NOMO-1 treated with DMSO at 0.1 percent for 48 hours (cell line): ENCODE data around the gene XRCC3.
"Not testable (repeated sequence)": the region's sequence is repeated elsewhere in the genome, so short reads cannot be mapped to it uniquely, and the experiment has no call there.

Experiments used
- DNase-seq: peaks from one replicate; lab custom pipeline; 2025; ENCODE audit not compliant: unreplicated experiment; lab: John Stamatoyannopoulos, UW

XRCC3 gene

DNA sequence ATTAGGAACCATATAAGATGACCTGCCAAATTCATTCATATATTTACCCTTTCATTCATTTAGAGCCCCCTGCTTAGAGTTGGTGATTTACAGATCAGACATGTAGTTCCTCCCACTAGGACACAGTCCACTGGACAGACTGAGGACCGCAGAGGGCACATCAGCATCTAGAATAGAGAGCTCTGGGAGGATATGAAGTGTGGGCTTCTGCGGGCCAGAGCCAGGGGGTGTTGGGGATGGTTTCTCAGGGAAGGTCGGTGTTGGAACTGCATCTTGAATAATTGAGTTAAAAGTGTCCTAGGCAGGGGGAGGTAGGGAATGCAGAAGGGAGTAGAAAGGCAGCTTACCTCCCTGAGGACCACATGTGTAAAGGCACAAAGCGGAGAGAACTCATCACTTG, 43.3 kb downstream of the XRCC3 start:
- DNase-seq = no peak

DNA sequence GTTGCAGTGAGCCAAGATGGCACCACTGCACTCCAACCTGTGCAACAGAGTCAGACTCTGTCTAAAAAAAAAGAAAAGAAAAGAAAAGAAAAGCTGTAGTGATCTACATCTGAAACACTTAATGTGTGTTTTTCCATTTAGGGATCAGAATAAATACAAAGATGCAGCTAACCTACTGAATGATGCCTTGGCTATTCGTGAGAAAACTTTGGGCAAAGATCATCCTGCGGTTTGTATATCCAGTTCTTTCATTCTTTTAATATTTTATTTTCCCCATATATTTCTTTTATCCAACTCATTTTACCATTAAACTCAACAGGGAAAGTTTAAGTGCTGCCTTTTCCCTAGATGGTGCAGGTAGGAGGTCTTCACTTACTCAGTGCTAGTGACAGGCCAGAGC, 45.9 kb downstream of the XRCC3 start:
- DNase-seq = no peak

DNA sequence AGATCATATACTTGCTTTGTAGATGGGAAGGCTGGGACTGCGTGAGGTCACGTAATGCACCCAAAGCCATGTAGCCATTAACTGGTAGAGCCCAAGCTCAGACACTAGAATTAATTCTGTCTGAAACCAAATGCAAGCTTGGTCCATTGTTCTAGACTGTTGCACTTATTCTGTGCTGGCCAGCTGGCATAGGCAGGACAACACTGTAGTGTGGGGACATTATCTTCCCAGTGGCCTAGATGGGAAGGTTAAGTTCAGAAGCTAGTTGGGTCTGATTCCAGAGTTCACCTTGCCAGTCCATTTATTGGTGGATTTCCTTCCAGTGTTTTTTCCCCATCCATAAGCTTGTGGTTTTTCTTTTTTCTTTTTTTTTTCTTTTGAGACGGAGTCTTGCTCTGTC, 47.1 kb downstream of the XRCC3 start:
- no peak for DNase-seq

DNA sequence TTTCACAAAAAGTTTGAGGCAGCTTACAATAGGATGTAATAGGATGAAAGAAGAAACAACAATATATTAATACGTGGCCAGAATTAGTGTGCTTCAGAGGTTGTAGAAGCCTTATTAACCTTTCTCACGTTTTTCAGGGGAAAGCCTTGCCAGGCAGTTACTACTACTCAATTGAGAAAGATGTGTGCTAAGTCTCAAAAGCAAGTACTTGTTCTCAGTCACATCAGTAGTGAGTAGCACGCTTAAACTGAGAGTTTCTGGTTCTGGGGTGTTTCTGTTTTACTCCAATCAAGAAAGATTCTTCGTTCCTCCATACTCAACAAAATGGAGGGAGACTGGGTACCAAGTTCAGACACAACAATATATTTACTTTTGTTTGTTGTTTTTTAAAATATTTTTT, 47.6 kb downstream of the XRCC3 start:
- DNase-seq = no peak

DNA sequence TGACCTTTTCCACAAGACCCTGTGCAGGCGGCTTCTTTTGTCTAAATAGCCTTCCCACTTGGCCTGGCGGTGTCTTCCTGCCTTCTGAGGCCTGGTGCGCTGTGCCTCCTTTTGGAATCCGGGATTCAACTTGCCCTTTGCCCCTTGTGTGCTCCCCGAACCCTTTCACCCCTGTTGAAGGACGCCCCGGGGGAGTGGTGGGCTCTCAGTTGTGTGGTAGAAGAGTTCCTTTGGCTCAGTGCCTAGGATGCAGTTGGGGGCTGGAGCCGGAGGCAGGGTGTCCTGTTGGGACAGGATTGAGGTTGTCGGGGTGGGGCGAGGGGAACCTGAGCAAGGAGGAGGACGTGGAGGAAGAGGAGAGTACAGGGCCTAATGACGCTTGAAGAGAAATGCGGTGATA, 51.7 kb downstream of the XRCC3 start:
- no peak for DNase-seq

DNA sequence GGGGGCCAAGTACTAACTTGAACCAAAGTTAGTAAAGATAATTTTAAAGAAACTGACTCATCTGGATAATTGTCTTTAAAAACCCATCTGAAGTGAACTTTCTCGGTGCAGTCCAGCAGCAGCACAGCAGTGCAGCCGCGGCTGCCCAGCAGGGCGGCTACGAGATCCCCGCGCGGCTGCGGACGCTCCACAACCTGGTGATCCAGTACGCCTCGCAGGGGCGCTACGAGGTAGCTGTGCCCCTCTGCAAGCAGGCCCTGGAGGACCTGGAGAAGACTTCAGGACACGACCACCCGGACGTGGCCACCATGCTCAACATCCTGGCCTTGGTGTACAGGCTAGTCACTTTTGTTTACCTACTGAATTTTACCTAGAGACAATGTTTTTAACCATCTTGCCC, 52.7 kb downstream of the XRCC3 start:
- DNase-seq = no peak

DNA sequence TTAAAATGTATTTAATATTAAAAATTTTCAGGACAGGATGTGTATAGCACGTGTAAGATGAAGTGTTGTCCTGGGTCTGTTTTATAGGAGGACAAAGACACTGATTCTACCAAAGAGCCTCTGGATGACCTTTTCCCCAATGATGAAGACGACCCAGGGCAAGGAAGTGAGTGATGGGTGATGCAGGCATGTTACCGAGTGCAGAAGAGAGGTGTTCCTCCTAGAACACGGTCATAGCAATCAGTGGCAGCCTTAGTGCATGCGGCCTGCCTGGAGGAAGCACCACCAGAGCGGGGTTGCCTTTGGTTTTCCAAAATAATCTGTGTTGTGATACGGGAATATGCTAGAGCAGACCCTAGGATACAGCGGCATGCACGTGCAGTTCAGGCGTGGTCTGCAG, 53.2 kb downstream of the XRCC3 start:
- no peak for DNase-seq

DNA sequence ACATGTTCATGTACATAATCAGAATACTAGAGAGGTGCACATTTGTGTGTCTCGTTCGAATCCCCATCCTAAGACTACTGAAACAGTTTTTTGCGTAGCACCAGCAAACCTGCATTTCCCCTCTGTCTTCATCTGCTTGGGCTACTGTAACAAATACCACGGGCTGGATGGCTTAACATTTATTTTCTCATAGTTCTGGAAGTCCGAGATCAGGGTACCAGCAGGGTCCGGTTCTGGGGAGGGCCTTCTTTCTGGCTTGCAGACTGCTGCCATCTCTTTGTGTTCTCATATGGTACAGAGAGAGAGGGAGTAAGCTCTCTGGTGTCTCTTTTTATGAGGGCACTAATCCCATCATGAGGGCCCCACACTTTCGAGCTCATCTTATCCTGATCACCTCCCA, 55.6 kb downstream of the XRCC3 start:
- DNase-seq = no peak

DNA sequence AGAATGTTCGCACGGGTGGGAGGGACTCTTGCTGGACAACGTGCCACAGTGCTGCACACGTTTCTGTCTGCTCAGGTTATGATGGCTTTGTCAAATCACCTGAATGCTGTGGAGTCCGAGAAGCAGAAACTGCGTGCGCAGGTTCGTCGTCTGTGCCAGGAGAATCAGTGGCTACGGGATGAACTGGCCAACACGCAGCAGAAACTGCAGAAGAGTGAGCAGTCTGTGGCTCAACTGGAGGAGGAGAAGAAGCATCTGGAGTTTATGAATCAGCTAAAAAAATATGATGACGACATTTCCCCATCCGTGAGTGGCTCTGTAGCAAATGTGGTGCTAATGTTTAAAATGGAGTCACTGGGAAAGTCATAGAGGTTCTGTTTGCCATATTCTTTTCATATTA, 57.8 kb downstream of the XRCC3 start:
- DNase-seq = no peak

DNA sequence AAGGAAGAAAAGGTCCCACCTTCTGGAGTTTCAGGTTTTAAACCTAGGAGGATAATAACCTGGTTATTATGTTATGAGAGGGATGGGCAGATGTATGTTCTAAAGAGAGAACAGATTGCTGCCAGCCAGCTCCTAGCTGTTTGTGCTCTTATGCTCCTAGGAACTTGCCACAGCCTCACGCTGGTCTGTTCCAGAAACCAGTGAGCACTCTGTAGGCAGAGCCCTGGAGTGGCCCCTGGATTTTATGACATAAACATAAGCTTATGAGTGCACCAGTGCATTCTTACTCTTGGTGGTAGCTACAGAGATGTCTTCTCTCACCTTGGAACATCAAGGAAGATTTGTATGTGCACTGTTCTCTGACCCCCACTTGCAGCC, 58.5 kb downstream of the XRCC3 start:
- DNase-seq = no peak

DNA sequence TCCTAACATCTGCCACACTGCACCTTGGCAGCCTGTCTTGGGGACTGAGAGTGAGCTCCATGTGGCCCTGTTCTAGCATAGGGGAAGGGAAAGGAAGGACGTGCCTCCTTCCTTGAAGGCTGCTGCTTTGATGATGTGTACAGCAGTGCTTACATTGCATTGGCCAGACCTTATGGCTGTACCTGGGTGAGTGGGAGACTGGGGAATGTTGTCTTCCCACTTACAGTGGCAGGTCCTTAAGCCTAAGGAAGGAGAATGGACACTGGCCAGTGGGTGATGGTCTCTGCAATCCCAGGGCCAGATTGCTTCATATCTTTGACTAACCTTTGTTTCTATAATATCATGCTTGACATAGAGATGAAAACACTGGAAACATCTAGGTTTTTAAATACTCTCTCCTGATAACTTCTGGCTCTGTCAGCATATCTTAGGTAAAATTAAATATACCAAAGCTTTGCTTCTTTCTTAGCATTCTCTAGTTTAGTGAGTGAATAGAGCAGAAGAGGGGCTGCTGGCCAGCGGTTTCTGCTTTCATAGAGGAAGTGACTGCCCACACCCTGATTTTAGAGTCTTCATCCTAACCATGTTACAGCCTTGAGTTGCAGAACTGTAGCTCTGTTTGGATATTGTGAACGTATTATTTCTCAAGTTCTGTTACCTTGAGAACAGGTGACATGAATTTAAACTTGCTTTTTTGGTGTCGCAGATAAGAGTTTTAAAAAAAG, 59.1 kb downstream of the XRCC3 start:
- DNase-seq = peak; percentile 20

DNA sequence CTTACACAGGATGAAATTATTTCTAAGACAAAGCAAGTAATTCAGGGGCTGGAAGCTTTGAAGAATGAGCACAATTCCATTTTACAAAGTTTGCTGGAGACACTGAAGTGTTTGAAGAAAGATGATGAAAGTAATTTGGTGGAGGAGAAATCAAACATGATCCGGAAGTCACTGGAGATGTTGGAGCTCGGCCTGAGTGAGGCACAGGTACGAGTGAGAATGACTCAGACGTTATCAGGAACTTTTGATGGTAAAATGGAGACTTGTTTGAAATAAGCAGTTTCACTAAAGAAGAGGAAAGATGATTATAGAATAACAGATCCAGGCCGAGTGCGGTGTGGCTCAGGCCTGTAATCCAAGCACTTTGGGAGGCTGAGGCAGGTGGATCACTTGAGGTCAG, 60.6 kb downstream of the XRCC3 start:
- DNase-seq = no peak

DNA sequence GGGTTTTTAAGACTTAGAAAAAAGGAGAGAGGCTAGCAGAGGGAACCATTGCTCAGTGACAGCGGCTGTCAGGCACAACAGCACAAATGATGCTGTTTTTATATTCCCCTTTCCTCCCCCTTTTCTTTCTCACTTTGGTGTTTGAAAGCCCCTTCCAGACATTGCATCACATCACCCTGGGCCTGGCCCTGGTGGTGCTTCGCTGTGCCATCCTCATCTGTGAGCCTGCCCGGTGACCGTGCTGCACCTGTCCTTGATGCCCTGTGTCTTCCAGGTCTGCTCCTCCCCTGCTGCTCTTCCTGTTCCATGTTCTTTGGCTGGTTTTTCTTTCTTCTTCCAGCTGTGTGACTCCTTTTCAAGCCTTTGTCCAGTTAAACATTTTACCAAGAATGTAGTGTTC, 61.4 kb downstream of the XRCC3 start:
- no peak for DNase-seq

DNA sequence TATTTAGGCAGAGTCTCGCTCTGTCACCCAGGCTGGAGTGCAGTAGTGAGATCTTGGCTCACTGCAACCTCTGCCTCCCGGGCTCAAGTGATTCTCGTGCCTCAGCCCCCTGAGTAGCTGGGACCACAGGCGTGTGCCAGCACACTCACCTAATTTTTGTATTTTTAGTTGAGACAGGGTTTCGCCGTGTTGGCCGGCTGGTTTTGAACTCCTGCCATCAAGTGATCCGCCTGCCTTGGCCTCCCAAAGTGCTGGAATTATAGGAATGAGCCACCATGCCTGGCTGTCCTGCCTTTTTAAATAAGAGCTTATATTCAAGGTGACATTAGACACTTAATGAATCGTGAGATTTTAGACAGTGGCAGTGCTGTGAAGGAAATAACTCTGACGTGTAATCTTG, 61.9 kb downstream of the XRCC3 start:
- DNase-seq = not testable (repeated sequence)

DNA sequence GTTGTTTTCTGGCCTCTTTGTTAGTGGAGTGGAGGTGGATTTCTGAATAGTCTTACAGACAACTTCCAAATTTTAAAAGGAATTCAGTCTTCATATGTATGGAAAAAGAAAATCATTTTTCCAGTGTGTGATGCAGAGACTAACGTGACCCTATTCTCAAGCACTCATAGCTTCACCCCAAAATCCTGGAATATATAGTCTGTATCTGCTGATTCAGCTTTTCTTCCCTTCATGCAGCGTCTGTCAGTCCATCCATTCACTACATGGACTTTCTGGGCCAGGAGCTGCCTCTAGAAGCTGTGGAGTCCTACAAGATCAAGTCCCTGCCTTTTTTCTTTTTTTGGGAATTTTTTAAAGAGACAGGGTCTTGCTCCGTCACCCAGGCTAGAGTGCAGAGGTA, 62.4 kb downstream of the XRCC3 start:
- DNase-seq = no peak

DNA sequence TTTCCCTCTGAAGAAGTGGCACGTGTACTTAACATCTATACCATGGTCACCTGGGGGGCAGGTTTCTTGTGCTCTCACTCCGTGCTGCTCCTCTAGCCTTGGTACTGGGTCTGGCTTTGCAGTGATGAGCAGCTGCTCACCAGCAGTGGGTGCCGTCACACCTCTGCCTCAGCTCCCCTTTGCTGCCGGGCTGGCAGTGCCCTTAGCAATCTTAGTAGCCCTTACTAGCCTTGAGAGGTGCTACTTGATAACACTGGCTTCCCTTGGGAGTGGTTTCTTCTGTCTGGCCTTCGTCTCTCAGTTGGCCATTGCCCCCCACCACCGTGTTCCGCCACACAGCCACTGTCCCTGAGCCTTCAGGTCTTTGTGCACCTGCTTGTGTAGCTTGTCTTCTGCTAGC, 63.7 kb downstream of the XRCC3 start:
- DNase-seq = no peak

DNA sequence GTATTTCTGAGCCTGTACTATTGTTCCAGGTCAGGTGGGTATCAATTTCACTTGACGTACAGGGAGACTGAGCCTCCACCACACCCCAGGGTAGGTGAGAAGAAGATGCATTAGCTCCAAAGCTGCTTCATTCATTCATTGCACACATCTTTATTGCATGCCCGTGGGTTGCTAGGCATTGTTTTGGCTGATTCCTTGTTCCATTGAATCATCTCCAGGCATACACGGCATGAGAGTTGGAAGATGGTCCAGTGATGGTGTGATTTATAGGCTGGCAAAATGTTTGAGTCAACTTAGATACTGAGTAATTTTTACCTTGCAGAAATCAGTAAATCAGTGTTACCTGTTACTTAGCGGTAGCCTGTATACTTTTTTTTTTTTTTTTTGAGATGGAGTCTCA, 65.0 kb downstream of the XRCC3 start:
- no peak for DNase-seq

DNA sequence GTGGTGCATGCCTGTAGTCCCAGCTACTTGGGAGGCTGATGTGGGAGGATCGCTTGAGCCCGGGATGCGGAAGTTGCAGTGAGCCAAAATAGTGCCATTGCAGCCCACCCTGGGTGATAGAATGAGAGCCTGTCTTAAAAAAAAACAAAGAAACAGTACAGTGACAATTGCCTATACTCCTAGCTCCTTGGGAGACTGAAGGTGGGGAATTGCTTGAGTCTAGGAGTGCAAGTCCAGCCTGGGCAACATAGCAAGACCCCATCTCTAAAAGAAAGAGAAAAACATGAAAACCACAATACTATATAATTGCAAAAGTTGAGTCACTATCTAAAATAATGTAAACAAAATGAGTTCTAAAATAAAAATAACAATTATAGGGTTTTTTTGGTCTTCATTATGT, 66.2 kb downstream of the XRCC3 start:
- DNase-seq = no peak
